Breast epithelium (tissue), 3 donors: ENCODE measurements around the gene SNX30.

Source experiments
- POLR2A ChIP-seq: fragments of 450-650 bp; IDR thresholded peaks from one replicate; pipeline ENCODE4 v1.6.1; 2016; ENCODE audit warnings: antibody characterized with exemption, mild to moderate bottlenecking, moderate library complexity
- POLR2AphosphoS5 ChIP-seq, 3 donors: sonication (generic); formaldehyde crosslinking; IDR thresholded peaks; one replicate each; pipeline ENCODE4 v1.6.1; 2017; ENCODE audit warnings: antibody characterized with exemption in 3 of 3

GRCh38 chr9:112861155-112861554 lies 110.6 kb downstream of the SNX30 start:
- TF ChIP-seq POLR2A (no peak), POLR2AphosphoS5 (IDR thresholded peaks at IDR 0.05) (no peak)
